NCI-H446 (cell line): ENCODE data around the gene CCDC127.
"Not testable (repeated sequence)": the region's sequence is repeated elsewhere in the genome, so short reads cannot be mapped to it uniquely, and the experiment has no call there.

Experiments
- DNase-seq, 2 experiments: peaks; one replicate each; lab custom pipeline; 2025; lab: John Stamatoyannopoulos, UW

Gene CCDC127

DNA sequence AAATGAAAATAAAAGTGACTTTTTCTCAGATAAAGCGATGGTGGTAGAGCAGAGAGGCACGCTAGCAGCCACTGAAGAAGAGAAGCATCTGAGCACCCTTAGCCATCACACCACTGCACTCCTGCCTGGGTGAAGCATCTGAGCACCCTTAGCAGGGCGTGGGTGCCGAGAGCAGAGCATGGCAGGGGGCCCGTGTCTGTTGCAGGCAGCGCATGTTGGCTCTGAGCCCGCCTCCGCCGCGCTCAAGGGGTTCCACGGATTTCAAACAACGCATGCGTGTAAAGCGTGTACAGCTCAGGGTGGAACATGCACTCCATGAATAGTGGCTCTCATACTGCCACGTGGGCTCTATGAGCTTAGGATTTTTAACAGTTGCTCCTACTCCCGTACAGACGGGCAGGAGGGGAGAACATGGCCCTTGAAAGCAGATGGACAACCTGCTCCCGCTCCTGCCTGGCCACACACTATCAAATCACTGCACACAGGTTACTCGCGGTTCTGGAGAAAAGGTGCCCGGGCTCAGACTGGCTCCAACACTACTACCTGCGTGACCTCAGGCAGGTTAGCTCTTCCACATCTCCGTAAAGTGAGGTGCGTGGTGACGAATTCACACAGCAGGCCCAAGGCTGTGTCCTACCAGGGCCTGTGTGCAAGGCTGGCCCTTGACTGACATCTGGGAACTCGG, 14.6 kb downstream of the CCDC127 start:
- DNase-seq, result no peak

- no peak for DNase-seq
These were observed 16.3 kb downstream of the CCDC127 start for GRCh38 chr5:201672-202071.

DNA sequence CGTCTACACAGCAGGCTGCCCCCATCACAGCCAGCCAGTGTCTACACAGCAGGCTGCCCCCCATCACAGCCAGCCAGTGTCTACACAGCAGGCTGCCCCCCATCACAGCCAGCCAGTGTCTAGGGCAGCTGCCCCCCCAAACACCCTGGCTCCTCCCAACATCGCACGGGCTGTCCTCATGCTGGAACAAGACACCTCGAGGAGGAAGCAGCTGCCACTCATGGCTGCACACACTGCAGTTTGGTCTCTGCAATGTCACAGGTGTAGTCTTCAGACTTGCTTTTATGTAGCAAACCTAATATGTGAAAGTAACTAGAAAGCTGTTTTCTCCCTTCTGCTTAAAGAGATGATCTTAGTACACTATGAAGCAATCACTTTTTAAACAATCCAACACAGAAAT, 17.0 kb downstream of the CCDC127 start:
- DNase-seq, result no peak

- no peak for DNase-seq
These were observed 17.9 kb downstream of the CCDC127 start for GRCh38 chr5:199950-200645.

- no peak for DNase-seq
These were observed 18.6 kb downstream of the CCDC127 start for GRCh38 chr5:199197-199949.

DNA sequence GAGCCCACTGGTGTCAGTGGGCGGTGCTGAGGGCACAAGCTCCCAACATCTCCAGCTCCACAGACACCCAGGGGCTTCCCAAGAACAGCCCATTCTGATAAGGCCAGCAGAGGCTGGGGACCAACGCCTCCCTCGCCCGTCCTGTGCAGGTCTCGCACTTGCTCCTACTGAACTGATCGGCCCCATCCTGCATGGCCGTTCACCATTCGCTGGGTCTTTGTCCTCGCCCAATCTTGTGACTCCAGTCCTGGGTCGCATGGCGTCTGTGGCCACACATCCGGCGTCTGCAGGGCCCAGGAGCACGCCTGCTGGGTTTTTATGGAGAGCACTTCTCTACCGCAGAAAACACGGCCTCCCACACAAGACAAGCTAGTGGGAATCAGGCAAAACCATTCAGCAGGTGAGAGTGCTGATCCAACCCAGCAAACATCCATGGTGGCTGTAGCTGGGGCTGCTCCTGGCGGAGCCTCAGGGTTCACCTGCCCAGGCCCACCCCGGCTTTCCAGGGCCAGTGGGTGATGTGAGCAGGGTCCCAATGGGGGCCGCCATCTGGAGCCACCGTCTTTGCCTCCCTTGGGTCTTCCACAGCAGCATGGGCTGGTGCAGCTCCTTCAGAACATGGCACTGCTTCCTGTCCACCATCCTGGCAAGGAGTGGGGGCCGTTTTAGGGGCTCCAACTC, 19.3 kb downstream of the CCDC127 start:
- no peak for DNase-seq

- no peak for DNase-seq
These were observed 20.0 kb downstream of the CCDC127 start for GRCh38 chr5:197892-198489.

- not testable (repeated sequence) for DNase-seq
These were observed 20.9 kb downstream of the CCDC127 start for GRCh38 chr5:197031-197430.

DNA sequence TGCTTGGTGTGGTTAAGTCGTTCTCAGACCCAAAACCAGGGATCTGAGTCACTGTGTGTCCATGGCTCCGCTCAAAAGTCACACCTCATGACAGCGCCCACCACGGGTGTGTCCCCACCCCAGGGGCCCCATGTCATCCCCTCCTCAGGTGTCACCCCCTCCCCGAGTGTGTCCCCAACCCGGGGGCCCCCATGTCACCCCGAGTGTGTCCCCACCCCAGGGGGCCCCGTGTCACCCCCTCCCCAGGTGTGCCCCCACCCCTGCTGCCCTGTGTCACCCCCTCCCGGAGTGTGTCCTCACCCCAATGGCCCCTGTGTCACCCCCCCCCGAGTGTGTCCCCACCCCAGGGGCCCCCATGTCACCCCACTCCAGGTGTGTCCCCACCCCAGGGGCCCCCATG, 21.6 kb downstream of the CCDC127 start:
- no peak for DNase-seq

DNA sequence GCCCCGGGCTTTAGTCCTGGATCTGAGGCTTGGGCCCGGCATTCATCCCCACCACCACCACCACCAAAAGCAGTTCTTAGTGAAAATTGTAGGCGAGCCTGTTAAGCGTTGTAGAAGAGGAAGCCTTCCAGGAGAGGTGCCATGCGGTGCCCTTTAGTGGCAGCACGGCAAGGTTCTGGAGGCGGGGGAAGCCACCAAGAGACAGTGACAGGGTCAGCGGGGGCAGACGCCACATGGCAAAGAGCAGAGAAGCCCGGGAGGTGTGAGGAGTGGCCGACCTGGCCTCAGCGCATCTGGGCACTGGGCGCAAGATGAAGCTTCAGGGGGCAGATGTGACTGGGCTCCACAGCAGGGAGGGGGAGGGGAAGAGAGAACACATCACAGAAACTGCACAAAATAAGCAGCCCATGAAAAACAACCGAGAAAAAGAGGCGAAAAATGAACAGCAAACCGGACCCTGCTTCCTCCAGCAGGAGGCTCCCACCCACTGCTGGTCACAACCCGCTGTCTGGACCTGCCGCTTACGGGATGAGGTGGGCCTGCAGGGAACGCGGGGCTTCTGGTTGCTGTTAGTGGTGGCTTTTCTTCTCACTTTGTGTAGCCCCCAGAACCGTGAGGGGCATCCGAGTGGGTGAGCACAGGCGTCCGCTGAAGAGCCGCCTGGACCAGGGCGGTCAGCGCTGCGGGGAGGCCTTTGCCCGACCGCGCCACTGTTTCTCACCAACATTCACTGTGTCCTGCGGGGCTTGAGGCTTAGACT, 22.4 kb downstream of the CCDC127 start:
- no peak for DNase-seq

- DNase-seq, result no peak
These were observed 23.2 kb downstream of the CCDC127 start for GRCh38 chr5:194603-195209.

DNA sequence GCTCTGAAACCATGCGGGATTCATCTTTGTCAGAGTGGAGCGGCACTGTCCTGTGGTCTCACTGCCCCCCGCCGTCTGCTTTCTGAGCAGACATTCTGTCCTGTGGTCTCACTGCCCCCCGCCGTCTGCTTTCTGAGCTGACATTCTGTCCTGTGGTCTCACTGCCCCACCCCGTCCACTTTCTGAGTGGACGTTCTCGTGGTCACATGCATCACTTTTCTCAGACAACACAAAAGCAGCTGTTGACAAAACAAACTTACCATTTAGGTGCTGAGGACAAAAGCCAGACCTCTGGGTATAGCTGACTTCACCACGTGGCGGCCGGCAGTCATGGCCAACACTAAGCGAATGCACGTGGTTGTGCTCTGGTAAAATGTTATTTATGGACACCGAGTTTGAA, 23.9 kb downstream of the CCDC127 start:
- DNase-seq, result no peak

DNA sequence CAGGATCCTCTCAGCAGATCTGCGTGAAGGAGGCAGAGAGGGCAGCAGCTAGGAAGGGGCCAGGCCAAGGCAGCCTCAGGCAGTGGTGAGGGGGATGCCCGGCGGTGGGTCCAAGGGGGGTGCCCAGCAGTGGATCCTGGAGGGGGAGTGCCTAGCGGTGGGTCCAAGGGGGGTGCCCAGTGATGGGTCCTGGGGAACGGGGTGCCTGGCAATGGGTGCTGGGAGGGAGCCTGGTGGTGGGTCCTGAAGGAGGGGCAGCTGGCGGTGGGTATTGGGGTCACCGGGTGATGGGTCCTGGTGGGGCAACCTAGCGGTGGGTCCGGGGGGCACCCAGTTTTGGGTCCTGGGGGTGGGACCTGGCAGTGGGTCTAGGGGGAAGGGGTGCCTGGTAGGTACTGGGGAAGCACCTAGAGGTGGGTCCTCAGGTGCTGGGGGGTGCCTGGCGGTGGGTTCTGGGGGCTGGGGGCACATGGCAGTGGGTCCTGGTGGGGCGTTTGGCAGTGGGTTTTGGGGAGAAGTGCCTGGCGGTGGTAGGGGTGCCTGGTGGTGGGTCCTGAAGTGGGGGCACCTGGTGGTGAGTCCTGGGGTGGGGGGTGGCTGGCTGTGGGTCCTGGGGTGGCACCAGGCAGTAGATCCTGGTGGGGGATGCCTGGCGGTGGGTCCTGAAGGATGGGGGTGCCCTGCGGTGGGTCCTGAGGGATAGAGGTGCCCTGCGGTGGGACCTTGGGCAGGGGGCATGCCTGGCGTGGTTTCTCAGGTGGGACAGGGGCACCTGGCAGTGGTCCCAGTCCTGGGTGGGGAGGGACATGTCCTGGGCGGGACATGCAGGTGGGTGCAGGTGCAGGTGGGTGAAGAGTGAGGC, 24.8 kb downstream of the CCDC127 start:
- no peak for DNase-seq

GRCh38 chr5:192691-192969, 25.3 kb downstream of the CCDC127 start:
- DNase-seq, result no peak

GRCh38 chr5:191949-192690, 25.8 kb downstream of the CCDC127 start:
- DNase-seq, result no peak

- peak in 1 of 2 experiments; percentile 84 for DNase-seq
These were observed 26.7 kb downstream of the CCDC127 start, which contains the start of gene LRRC14B for GRCh38 chr5:191036-191948. Gene LRRC14B, plus strand, starts transcription at chr5:191495. Its CDS starts 44 bp downstream, at chr5:191539.

- DNase-seq, result no peak
These were observed 27.5 kb downstream of the CCDC127 start for GRCh38 chr5:190366-191035.

- no peak for DNase-seq
These were observed 28.0 kb downstream of the CCDC127 start for GRCh38 chr5:189976-190365.
